Progenitor cell of endocrine pancreas (in vitro differentiated cells): ENCODE measurements around the gene BEGAIN. TPM values are rescaled to one million over a fixed set of nuclear protein-coding genes. Genes with fewer than 3 reads are reported as not detected.

ENCODE experiments used
- DNase-seq: peaks from one replicate; pipeline ENCODE4 v3.0.0; 2021; ENCODE audit warnings: low spot score; ENCODE audit not compliant: unreplicated experiment
- H3K27ac Mint-ChIP-seq: 2 replicates; pipeline ENCODE4 v1.8.0; 2021; ENCODE audit warnings: mild to moderate bottlenecking, moderate library complexity, mixed read lengths
- H3K27me3 Mint-ChIP-seq: 2 replicates; pipeline ENCODE4 v1.8.0; 2021; ENCODE audit warnings: mixed read lengths
- H3K36me3 Mint-ChIP-seq: 2 replicates; pipeline ENCODE4 v1.8.0; 2022; ENCODE audit warnings: mixed read lengths; ENCODE audit not compliant: insufficient read depth
- H3K4me1 Mint-ChIP-seq: 2 replicates; pipeline ENCODE4 v1.8.0; 2021; ENCODE audit warnings: low read depth, mixed read lengths
- H3K4me3 Mint-ChIP-seq: 2 replicates; pipeline ENCODE4 v1.8.0; 2021; ENCODE audit warnings: low read depth, mild to moderate bottlenecking, moderate library complexity, mixed read lengths
- H3K9me3 Mint-ChIP-seq: 2 replicates; pipeline ENCODE4 v1.8.0; 2021; ENCODE audit warnings: low read depth, mixed read lengths
- CTCF ChIP-seq: fragments of 200-600 bp; sonication (generic); IDR thresholded peaks from one replicate; pipeline ENCODE4 v1.5.0; 2021; ENCODE audit warnings: antibody characterized with exemption, mild to moderate bottlenecking; ENCODE audit not compliant: unreplicated experiment
- total RNA-seq: library from RNA; stranded (reverse); gene quantifications from 2 replicates; pipeline ENCODE4 v1.2.1, GENCODE V29; 2021

The BEGAIN gene
- total RNA-seq, 1 donor from 2014 or later: 0.65 TPM

GRCh38 chr14:100606687-100607610 is 19.7 kb upstream of the BEGAIN start:
- TF ChIP-seq CTCF: no peak
- H3K27me3 Mint-ChIP-seq: peaks cover 16% of the 10 kb centered on the region
- DNase-seq: no peak
- no peaks in the 10 kb centered on the region for H3K9me3 Mint-ChIP-seq
- no peaks in the 10 kb centered on the region for H3K4me1 Mint-ChIP-seq
- no peaks in the 10 kb centered on the region for H3K36me3 Mint-ChIP-seq
- no peak overlapping the region for H3K4me3 Mint-ChIP-seq
- no peak overlapping the region for H3K27ac Mint-ChIP-seq

- H3K27me3 Mint-ChIP-seq: peaks cover 21% of the 10 kb centered on the region
- H3K36me3 Mint-ChIP-seq: no peaks in the 10 kb centered on the region
- DNase-seq: no peak
- no peaks in the 10 kb centered on the region for H3K4me1 Mint-ChIP-seq
- H3K27ac Mint-ChIP-seq: peak overlapping the region; percentile 37
- peaks cover 3% of the 10 kb centered on the region for H3K9me3 Mint-ChIP-seq
- no peak for TF ChIP-seq CTCF
- no peak overlapping the region for H3K4me3 Mint-ChIP-seq
These were observed 18.8 kb upstream of the BEGAIN start for GRCh38 chr14:100605706-100606686.

GRCh38 chr14:100605230-100605629 is 18.0 kb upstream of the BEGAIN start:
- DNase-seq: no peak
- H3K36me3 Mint-ChIP-seq: no peaks in the 10 kb centered on the region
- peaks cover 25% of the 10 kb centered on the region for H3K27me3 Mint-ChIP-seq
- TF ChIP-seq CTCF: no peak
- no peaks in the 10 kb centered on the region for H3K4me1 Mint-ChIP-seq
- peaks cover 5% of the 10 kb centered on the region for H3K9me3 Mint-ChIP-seq
- H3K27ac Mint-ChIP-seq: no peak overlapping the region
- no peak overlapping the region for H3K4me3 Mint-ChIP-seq

GRCh38 chr14:100604709-100605108 is 17.5 kb upstream of the BEGAIN start:
- Mint-ChIP-seq H3K9me3 (peaks cover 5% of the 10 kb centered on the region), H3K36me3 (no peaks in the 10 kb centered on the region), H3K27ac (no peak overlapping the region), H3K4me3 (no peak overlapping the region), H3K4me1 (no peaks in the 10 kb centered on the region), H3K27me3 (peaks cover 30% of the 10 kb centered on the region)
- DNase-seq: no peak
- no peak for TF ChIP-seq CTCF

- H3K4me1 Mint-ChIP-seq: no peaks in the 10 kb centered on the region
- no peak overlapping the region for H3K4me3 Mint-ChIP-seq
- no peak for TF ChIP-seq CTCF
- peaks cover 5% of the 10 kb centered on the region for H3K9me3 Mint-ChIP-seq
- no peaks in the 10 kb centered on the region for H3K36me3 Mint-ChIP-seq
- no peak overlapping the region for H3K27ac Mint-ChIP-seq
- peaks cover 36% of the 10 kb centered on the region for H3K27me3 Mint-ChIP-seq
- DNase-seq: no peak
These were observed 16.9 kb upstream of the BEGAIN start for GRCh38 chr14:100604121-100604501.
